ENCODE data around the gene IVD. TPM values are rescaled to one million over a fixed set of nuclear protein-coding genes. Genes with fewer than 3 reads are reported as not detected.
A peak's percentile ranks its signal among the peaks of the same experiment; 100 is the strongest.

The IVD gene
- polyA plus RNA-seq, 1 donor = 51.2 TPM

DNA sequence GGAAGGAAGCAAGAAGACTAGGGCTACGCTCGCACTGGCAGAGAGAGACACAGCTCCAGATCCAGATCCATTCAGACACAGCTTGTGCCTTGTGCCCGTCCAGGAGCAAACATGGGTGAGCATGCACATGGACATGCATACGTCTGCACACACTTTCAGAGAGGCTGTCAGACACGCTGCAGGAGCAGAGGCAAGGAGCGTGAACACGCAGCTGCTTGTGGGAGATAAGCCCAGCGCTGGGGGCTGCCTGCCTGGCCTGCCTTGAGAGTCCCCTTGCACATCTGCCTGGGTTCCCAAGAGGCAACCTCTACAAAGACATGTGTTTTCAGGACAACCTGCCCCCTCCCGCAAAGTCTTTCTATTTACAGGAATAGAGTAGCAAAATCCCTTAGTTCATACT is 21.6 kb downstream of the IVD start:
- no peaks in the 10 kb centered on the region for H3K27me3 ChIP-seq (ENCODE audit: control insufficient read depth, insufficient read depth, low read length)
- H3K4me3 ChIP-seq (ENCODE audit: low read length) = no peak overlapping the region
- H3K4me1 ChIP-seq (ENCODE audit: control insufficient read depth, insufficient read depth, low read length) = no peaks in the 10 kb centered on the region
- H3K27ac ChIP-seq (ENCODE audit: low read length) = no peak overlapping the region
- no peaks in the 10 kb centered on the region for H3K36me3 ChIP-seq (ENCODE audit: control insufficient read depth, insufficient read depth, low read length)
- no CpG with 5 or more reads among the region's 9 CpGs for WGBS (ENCODE audit: insufficient coverage, low lambda C conversion rate)
- DNase-seq = no peak
- H3K9me3 ChIP-seq (ENCODE audit: control insufficient read depth, low read depth, low read length) = no peaks in the 10 kb centered on the region

DNA sequence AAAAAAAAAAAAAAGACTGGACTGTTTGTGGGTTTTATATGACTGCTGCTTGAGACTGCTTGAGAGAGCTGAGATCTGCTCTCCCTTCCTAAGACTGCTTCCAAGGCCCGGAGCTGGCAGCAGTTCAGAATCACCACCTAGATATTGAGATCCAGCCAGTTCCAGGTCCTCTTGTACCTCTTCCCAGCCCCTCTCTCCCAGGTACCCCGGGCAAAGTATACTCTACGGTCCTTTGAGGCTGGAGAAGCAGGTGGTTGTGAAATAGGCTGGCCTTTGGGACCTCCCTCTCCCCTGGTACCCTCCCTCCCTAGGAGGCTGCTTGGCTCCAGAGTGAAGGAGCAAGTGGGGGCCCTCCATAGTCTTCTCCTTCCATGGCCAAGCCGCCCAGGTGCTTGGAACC is 22.6 kb downstream of the IVD start:
- no peaks in the 10 kb centered on the region for H3K27me3 ChIP-seq (ENCODE audit: control insufficient read depth, insufficient read depth, low read length)
- no peak overlapping the region for H3K27ac ChIP-seq (ENCODE audit: low read length)
- no peak overlapping the region for H3K4me3 ChIP-seq (ENCODE audit: low read length)
- WGBS (ENCODE audit: insufficient coverage, low lambda C conversion rate) = no CpG with 5 or more reads among the region's 4 CpGs
- H3K4me1 ChIP-seq (ENCODE audit: control insufficient read depth, insufficient read depth, low read length) = no peaks in the 10 kb centered on the region
- no peak for DNase-seq
- H3K9me3 ChIP-seq (ENCODE audit: control insufficient read depth, low read depth, low read length) = no peaks in the 10 kb centered on the region
- H3K36me3 ChIP-seq (ENCODE audit: control insufficient read depth, insufficient read depth, low read length) = no peaks in the 10 kb centered on the region

DNA sequence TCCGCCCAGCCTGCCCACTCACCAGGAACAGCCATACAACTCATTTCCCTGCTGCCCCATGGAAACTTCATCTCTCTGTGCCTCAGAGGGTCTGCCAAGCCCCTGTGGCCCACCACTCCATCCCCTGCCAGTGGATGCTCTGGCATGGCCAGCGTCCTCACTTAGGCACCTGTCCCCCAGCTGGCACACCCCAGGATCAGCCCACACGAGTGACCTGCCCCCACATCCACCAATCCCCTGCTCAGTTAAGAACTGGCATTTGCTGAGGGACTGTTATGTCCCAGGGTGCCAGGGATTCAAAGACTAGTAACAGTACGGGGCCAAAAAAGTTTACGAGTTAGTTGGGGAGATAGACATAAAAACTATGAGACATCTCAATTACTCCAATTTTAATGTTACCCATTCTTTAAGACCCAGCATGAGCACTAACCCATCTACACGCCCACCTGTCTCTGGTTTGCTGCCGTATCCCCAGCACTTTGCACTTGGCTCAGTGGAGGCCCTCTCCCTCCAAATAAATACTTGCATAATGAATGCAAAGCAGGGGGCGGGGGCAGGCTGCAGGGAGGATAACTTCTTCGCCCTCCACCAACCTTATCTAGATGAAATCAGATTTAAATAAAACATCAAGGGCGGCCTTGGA is 23.6 kb downstream of the IVD start:
- Histone ChIP-seq H3K4me1 (ENCODE audit: control insufficient read depth, insufficient read depth, low read length) (no peaks in the 10 kb centered on the region), H3K27ac (ENCODE audit: low read length) (no peak overlapping the region), H3K9me3 (ENCODE audit: control insufficient read depth, low read depth, low read length) (no peaks in the 10 kb centered on the region), H3K27me3 (ENCODE audit: control insufficient read depth, insufficient read depth, low read length) (peaks cover 4% of the 10 kb centered on the region), H3K36me3 (ENCODE audit: control insufficient read depth, insufficient read depth, low read length) (no peaks in the 10 kb centered on the region), H3K4me3 (ENCODE audit: low read length) (no peak overlapping the region)
- WGBS (ENCODE audit: insufficient coverage, low lambda C conversion rate) = 92% methylated on average over 2 of the region's 10 CpGs
- DNase-seq = no peak

DNA sequence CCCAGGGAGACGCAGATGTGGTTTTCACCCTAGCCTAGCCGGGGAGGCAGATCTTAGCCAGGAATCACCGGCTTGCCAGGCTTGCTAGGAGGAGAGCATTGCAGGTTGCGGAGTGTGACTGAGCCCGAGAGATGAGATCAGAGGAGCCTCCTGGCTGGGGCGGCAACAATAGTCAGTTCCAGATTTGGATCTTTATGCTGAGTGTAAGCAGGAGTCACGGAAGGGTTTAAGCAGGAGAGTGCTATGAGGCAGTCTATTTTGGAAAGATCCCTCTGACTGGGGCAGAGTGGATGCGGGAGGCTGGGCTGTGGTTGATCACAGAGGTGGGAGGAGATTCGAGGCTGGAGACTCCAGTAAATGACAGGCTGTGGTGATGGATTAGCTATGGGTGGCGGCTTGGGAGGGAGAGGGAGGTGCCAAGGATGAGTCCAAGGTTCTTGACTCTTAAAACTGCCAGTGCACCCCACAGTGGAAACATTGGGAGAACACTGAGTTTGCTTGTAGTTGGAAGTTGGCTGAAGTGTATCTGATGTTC is 24.7 kb downstream of the IVD start:
- H3K4me1 ChIP-seq (ENCODE audit: control insufficient read depth, insufficient read depth, low read length) = peaks cover 4% of the 10 kb centered on the region
- H3K27ac ChIP-seq (ENCODE audit: low read length) = no peak overlapping the region
- no CpG with 5 or more reads among the region's 10 CpGs for WGBS (ENCODE audit: insufficient coverage, low lambda C conversion rate)
- H3K9me3 ChIP-seq (ENCODE audit: control insufficient read depth, low read depth, low read length) = no peaks in the 10 kb centered on the region
- peaks cover 16% of the 10 kb centered on the region for H3K27me3 ChIP-seq (ENCODE audit: control insufficient read depth, insufficient read depth, low read length)
- DNase-seq = peak in 1 of 2 donors; percentile 55
- H3K36me3 ChIP-seq (ENCODE audit: control insufficient read depth, insufficient read depth, low read length) = no peaks in the 10 kb centered on the region
- H3K4me3 ChIP-seq (ENCODE audit: low read length) = no peak overlapping the region

DNA sequence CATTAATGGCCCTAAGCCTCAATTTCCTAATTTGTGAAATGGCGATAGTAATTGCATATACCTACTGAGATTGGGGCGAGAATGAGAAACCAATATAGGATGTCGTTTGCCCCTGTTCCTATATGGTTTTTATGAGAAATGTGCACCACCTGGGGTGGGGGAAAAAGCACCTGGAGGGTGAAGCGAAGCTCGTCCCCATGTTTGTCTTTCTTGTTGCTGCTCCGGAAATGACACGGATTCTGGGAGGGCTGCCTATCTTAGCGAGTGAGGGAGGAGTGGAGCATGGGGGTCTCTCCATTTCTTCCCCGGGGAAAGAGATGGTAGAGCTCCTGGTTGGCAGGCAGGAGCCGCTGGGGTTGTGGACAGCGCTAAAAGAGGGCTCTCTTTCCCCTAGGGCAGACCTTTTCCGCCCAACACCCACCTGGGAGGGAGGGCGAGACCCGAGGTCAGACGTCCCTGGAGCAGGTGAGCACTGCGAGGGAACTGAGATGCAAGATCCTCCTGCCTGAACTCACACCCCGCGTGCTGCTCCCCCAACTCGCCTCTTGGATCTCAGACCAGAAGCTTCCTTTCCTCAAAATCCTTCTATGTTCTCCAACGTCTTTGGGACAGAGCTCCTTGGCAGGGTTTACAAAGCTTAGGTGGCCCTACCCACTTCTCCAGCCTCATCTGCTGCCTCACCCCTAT is 29.6 kb downstream of the IVD start:
- Histone ChIP-seq H3K27me3 (ENCODE audit: control insufficient read depth, insufficient read depth, low read length) (peaks cover 64% of the 10 kb centered on the region), H3K36me3 (ENCODE audit: control insufficient read depth, insufficient read depth, low read length) (no peaks in the 10 kb centered on the region), H3K4me1 (ENCODE audit: control insufficient read depth, insufficient read depth, low read length) (peaks cover 27% of the 10 kb centered on the region), H3K4me3 (ENCODE audit: low read length) (no peak overlapping the region), H3K27ac (ENCODE audit: low read length) (no peak overlapping the region), H3K9me3 (ENCODE audit: control insufficient read depth, low read depth, low read length) (no peaks in the 10 kb centered on the region)
- DNase-seq = no peak
- WGBS (ENCODE audit: insufficient coverage, low lambda C conversion rate) = no CpG with 5 or more reads among the region's 20 CpGs

DNA sequence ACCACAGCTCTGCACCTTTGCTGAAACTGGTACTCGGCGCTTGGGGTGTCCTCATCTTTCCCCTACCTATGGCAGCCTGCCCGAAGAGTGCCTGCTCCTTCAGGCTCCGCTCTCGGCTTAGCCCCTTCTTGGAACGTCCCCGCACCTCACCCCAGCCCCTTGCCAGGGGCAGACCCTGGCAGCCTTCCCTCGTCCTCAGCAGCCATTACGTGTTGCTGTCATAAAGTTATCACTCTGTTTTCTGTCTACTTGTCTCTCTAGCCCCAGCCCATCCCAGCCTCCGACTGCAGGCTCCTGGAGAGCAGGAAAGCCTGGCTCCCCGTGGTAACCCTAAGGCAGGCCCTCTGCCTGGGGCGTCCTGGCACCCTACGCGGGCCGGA is 30.1 kb downstream of the IVD start:
- DNase-seq = no peak
- Histone ChIP-seq H3K36me3 (ENCODE audit: control insufficient read depth, insufficient read depth, low read length) (no peaks in the 10 kb centered on the region), H3K27ac (ENCODE audit: low read length) (no peak overlapping the region), H3K27me3 (ENCODE audit: control insufficient read depth, insufficient read depth, low read length) (peaks cover 66% of the 10 kb centered on the region), H3K4me1 (ENCODE audit: control insufficient read depth, insufficient read depth, low read length) (peaks cover 27% of the 10 kb centered on the region), H3K4me3 (ENCODE audit: low read length) (peak overlapping the region; percentile 46), H3K9me3 (ENCODE audit: control insufficient read depth, low read depth, low read length) (no peaks in the 10 kb centered on the region)
- no CpG with 5 or more reads among the region's 15 CpGs for WGBS (ENCODE audit: insufficient coverage, low lambda C conversion rate)

DNA sequence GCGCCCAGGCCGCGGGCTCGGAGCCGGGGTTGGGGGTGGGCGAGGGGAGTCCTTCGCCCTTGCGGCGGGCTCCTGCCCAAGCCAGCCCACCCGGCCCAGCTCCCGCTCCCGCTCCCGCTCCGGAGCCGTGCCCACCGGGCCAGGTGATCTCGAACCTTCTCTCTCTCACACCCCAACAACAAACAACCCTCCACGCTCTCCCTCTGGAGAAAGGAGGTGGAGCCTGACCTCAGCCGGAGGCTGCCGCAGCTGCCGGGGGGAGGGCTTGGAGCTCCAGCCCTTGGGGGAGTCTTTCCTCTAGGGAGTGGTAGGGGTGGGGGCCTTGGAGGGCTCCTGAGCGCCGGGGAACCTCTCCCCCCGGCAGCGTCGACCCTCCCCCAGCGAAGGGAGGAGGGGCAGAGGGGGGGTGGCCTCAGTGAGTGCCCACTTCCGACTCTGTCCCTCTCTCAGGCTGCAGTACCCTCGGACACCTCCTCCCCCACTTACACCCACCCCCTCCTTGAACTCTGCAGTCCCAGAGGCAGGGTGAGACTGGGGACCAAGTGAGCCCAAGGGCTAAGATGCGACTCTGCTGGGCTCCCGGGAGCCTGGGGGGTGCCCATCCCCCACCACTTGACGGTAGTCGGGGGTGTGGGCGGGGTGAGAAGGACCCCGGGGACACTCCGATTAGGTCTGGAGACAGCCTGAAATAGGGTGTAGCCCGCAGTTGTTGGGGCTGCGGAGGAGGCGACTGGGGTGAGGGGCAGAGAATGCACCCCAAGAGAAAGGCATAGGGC is 30.7 kb downstream of the IVD start:
- Histone ChIP-seq H3K36me3 (ENCODE audit: control insufficient read depth, insufficient read depth, low read length) (no peaks in the 10 kb centered on the region), H3K27ac (ENCODE audit: low read length) (no peak overlapping the region), H3K4me1 (ENCODE audit: control insufficient read depth, insufficient read depth, low read length) (peaks cover 27% of the 10 kb centered on the region), H3K4me3 (ENCODE audit: low read length) (peak overlapping the region; percentile 46), H3K9me3 (ENCODE audit: control insufficient read depth, low read depth, low read length) (no peaks in the 10 kb centered on the region), H3K27me3 (ENCODE audit: control insufficient read depth, insufficient read depth, low read length) (peaks cover 66% of the 10 kb centered on the region)
- peak in 1 of 2 donors; percentile 69 for DNase-seq
- no CpG with 5 or more reads among the region's 39 CpGs for WGBS (ENCODE audit: insufficient coverage, low lambda C conversion rate)

DNA sequence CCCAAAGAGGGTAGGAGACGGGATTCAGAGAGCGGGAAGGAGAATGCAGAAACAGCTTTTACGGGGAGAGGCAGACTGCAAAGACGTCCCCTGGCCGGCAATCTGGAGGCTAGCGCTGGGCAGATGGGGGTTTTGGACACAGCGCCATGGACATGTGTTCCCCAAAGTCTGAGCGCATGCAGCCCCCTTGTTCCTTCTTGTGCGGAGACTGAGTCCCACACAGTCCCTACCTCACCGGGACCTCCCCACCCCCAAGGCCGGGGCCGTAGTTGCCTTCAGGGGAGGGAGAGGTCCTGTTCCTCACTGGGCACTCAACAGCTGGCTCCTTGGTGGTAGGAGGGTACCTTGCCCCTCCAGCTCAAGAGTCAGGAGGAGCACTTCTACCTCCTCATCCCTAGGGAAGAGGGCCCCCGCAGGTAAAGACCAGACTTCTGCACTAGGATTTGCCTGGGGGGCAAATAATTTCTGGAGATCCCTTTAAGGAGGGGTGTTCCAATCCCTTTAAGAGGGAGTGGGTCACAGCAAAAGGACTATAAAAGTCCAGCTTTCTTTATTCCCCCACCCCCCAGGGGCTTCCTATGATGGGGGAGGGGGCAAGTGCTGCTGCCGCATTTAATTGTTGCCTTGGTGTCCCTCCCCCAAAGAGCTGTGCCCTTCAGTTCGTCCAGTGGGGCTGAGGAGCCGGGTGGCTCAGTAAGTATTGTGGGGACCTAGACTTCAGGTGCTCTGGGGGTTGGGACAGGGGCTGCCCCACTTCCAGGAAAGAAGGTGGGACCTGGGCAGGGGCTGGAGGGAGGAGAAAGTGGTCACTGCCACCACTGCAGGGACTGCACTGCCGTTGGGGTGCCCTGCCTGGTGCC is 31.5 kb downstream of the IVD start:
- whole genome bisulfite sequencing (ENCODE audit: insufficient coverage, low lambda C conversion rate) = no CpG with 5 or more reads among the region's 17 CpGs
- Histone ChIP-seq H3K36me3 (ENCODE audit: control insufficient read depth, insufficient read depth, low read length) (no peaks in the 10 kb centered on the region), H3K9me3 (ENCODE audit: control insufficient read depth, low read depth, low read length) (no peaks in the 10 kb centered on the region), H3K27ac (ENCODE audit: low read length) (no peak overlapping the region), H3K27me3 (ENCODE audit: control insufficient read depth, insufficient read depth, low read length) (peaks cover 66% of the 10 kb centered on the region), H3K4me3 (ENCODE audit: low read length) (peak overlapping the region; percentile 46), H3K4me1 (ENCODE audit: control insufficient read depth, insufficient read depth, low read length) (peaks cover 27% of the 10 kb centered on the region)
- DNase-seq = no peak

DNA sequence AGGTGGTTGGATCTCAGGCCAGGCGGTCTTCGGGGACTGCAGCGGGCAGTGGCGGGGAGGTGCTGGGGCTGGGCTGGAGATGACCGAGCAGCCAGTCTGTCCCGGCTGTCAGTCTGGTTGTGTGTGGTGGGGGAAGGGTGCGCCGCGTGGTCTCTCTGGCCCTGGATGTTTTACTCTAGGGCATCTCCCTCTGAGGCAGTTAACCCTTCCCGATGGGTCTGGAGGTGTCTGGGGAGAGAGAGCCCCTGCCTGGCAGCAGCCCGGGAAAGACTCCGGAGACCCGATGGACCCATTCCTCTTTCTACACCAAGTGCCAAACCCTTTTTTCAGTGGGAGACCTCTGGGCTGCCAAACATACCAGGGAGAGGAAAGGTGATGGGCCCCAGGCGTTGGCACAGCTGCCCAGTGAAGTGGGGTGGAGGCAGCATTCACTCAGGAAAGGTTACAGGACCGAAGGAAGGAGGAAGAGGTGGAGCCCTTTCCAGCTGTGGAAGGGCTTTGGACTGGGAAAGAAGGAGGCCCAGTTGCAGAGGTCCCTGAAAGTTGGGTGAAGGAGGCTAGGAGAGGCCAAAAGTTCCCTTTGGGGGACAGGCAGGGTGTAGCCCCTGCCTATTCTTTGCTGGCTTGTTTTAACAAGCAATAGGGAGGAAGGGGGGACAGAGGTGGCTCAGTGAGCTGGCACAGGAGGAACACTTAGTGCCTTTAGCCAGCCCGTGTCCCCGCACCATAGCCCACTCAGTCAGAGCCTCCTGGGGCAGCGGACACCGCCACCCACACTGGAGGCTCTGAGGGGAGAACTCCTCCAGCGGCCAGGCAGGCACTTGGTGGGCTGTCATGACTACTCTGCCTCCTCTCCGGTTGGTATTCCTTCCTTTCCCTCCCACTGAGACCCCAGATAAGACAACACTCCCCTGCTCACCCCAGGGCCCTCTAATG is 32.4 kb downstream of the IVD start:
- Histone ChIP-seq H3K27me3 (ENCODE audit: control insufficient read depth, insufficient read depth, low read length) (peaks cover 66% of the 10 kb centered on the region), H3K36me3 (ENCODE audit: control insufficient read depth, insufficient read depth, low read length) (no peaks in the 10 kb centered on the region), H3K4me3 (ENCODE audit: low read length) (no peak overlapping the region), H3K9me3 (ENCODE audit: control insufficient read depth, low read depth, low read length) (no peaks in the 10 kb centered on the region), H3K27ac (ENCODE audit: low read length) (no peak overlapping the region), H3K4me1 (ENCODE audit: control insufficient read depth, insufficient read depth, low read length) (peaks cover 35% of the 10 kb centered on the region)
- no peak for DNase-seq
- no CpG with 5 or more reads among the region's 21 CpGs for WGBS (ENCODE audit: insufficient coverage, low lambda C conversion rate)

All from large intestine (tissue), 3 donors.